H1 (cell line): ENCODE measurements around the gene ZNF30. TPM values are rescaled to one million over a fixed set of nuclear protein-coding genes. Genes with fewer than 3 reads are reported as not detected.
A peak's percentile ranks its signal among the peaks of the same experiment; 100 is the strongest.

Experiments used
- CTCF ChIA-PET: fragments of 300-600 bp; sonication (Branson Sonifier 250); formaldehyde crosslinking; loops from one replicate; lab custom pipeline; 2021; ENCODE audit not compliant: partially characterized antibody; lab: Charles Lee
- POLR2A ChIA-PET: fragments of 300-600 bp; sonication (Branson Sonifier 250); formaldehyde crosslinking; loops from one replicate; lab custom pipeline; 2021; ENCODE audit warnings: inconsistent platforms; ENCODE audit not compliant: partially characterized antibody; lab: Charles Lee
- DNase-seq, 2 experiments: peaks; one replicate each; pipeline versions ENCODE4 v3.0.0 to v3.0.0-alpha.2; 2010 to 2022; ENCODE audit warnings: low spot score in 2 of 2, low read depth in 1 of 2, mixed read lengths in 1 of 2
- FAIRE-seq: peaks from 2 replicates; lab custom pipeline; 2011; peaks lifted over from hg19 to GRCh38; lab: Jason Lieb, UNC
- H2AFZ ChIP-seq: 2 replicates; pipeline ENCODE4 v1.8.1; 2012; ENCODE audit warnings: low read length, inconsistent platforms
- H2AK5ac ChIP-seq: 2 replicates; pipeline ENCODE4 v1.6.1; 2013; ENCODE audit warnings: low read depth, low read length
- H2BK120ac ChIP-seq: replicated peaks from 2 replicates; pipeline ENCODE3; 2013; ENCODE audit warnings: low read depth, low read length, inconsistent platforms
- H2BK12ac ChIP-seq: 2 replicates; pipeline ENCODE4 v1.6.1; 2013; ENCODE audit warnings: low read depth, low read length
- H2BK15ac ChIP-seq: 2 replicates; pipeline ENCODE4 v1.6.1; 2013; ENCODE audit warnings: low read length
- H2BK20ac ChIP-seq: 2 replicates; pipeline ENCODE4 v1.6.1; 2013; ENCODE audit warnings: low read length
- H2BK5ac ChIP-seq: 2 replicates; pipeline ENCODE4 v1.6.1; 2013; ENCODE audit warnings: low read depth, low read length
- H3K14ac ChIP-seq: 2 replicates; pipeline ENCODE4 v1.6.1; 2013; ENCODE audit warnings: inconsistent platforms; ENCODE audit not compliant: insufficient read length
- H3K18ac ChIP-seq: 2 replicates; pipeline ENCODE4 v1.6.1; 2013; ENCODE audit warnings: low read length; ENCODE audit errors: extremely low read depth
- H3K23ac ChIP-seq: 2 replicates; pipeline ENCODE4 v1.6.1; 2013; ENCODE audit warnings: inconsistent platforms; ENCODE audit not compliant: insufficient read length
- H3K23me2 ChIP-seq: 2 replicates; pipeline ENCODE4 v1.6.1; 2013; ENCODE audit warnings: low read depth, low read length
- H3K27ac ChIP-seq: 2 replicates; pipeline ENCODE4 v1.6.1; 2011; ENCODE audit warnings: low read depth, low read length, inconsistent platforms
- H3K27me3 ChIP-seq, 4 experiments: replicated peaks in 1 of 4; 1 replicate in 1 of 4; 2 replicates in 3 of 4; pipeline versions ENCODE4 v1.6.1 to v1.8.1; 2011 to 2013; ENCODE audit warnings: low read length in 3 of 4, mild to moderate bottlenecking in 3 of 4, inconsistent platforms in 2 of 4, mixed read lengths in 2 of 4, moderate library complexity in 1 of 4; ENCODE audit not compliant: control insufficient read depth in 3 of 4, insufficient read depth in 3 of 4; ENCODE audit errors: extremely low read depth in 1 of 4
- H3K36me3 ChIP-seq, 4 experiments: 2 replicates each; pipeline versions ENCODE4 v1.6.1 to v1.8.1; 2011 to 2013; ENCODE audit warnings: mild to moderate bottlenecking in 4 of 4, low read length in 3 of 4, moderate library complexity in 2 of 4, control low read depth in 1 of 4, inconsistent platforms in 1 of 4; ENCODE audit not compliant: insufficient read depth in 4 of 4, control insufficient read depth in 2 of 4
- H3K4ac ChIP-seq: replicated peaks from 2 replicates; pipeline ENCODE3; 2013; ENCODE audit warnings: low read length, low read depth, mixed read lengths, inconsistent platforms; ENCODE audit not compliant: insufficient read length
- H3K4me1 ChIP-seq, 4 experiments: replicated peaks in 1 of 4; 1 replicate in 1 of 4; 2 replicates in 3 of 4; pipeline versions ENCODE4 v1.6.1 to v1.8.1; 2011 to 2013; ENCODE audit warnings: low read length in 3 of 4, inconsistent platforms in 2 of 4, mixed read lengths in 1 of 4; ENCODE audit not compliant: insufficient read depth in 4 of 4, control insufficient read depth in 3 of 4
- H3K4me2 ChIP-seq, 2 experiments: 2 replicates each; pipeline versions ENCODE4 v1.6.1 to v1.8.1; 2011 to 2013; ENCODE audit warnings: low read depth in 2 of 2, low read length in 2 of 2, control low read depth in 1 of 2, inconsistent platforms in 1 of 2, mild to moderate bottlenecking in 1 of 2; ENCODE audit not compliant: insufficient read depth in 1 of 2
- H3K4me3 ChIP-seq, 4 experiments: fragments of 200-600, 300-600 bp in 1 of 4; sonication (generic), shearing (Covaris generic), sonication (Bioruptor Twin) in 1 of 4; 2 replicates each; pipeline versions ENCODE4 v1.5.1 to v1.8.1; 2011 to 2016; ENCODE audit warnings: low read length in 4 of 4, low read depth in 3 of 4, control low read depth in 2 of 4, inconsistent platforms in 2 of 4, mild to moderate bottlenecking in 2 of 4, mixed read lengths in 1 of 4, moderate library complexity in 1 of 4; ENCODE audit not compliant: insufficient read depth in 2 of 4; ENCODE audit errors: extremely low read depth in 1 of 4
- H3K56ac ChIP-seq: replicated peaks from 2 replicates; pipeline ENCODE3; 2013; ENCODE audit warnings: low read depth, mild to moderate bottlenecking, mixed read lengths, low read length, inconsistent platforms; ENCODE audit not compliant: insufficient read length
- H3K79me1 ChIP-seq: 2 replicates; pipeline ENCODE4 v1.6.1; 2013; ENCODE audit warnings: low read depth, low read length, control low read depth
- H3K79me2 ChIP-seq, 2 experiments: 2 replicates each; pipeline versions ENCODE4 v1.6.1 to v1.8.1; 2012 to 2013; ENCODE audit warnings: low read length in 2 of 2, mild to moderate bottlenecking in 2 of 2, inconsistent platforms in 1 of 2; ENCODE audit not compliant: insufficient read depth in 2 of 2, control insufficient read depth in 1 of 2
- H3K9ac ChIP-seq, 4 experiments: replicated peaks in 1 of 4; 1 replicate in 1 of 4; 2 replicates in 3 of 4; pipeline versions ENCODE4 v1.6.1 to v1.8.1; 2011 to 2013; ENCODE audit warnings: low read depth in 3 of 4, low read length in 3 of 4, control low read depth in 2 of 4, mild to moderate bottlenecking in 2 of 4, moderate library complexity in 2 of 4, inconsistent platforms in 1 of 4; ENCODE audit errors: extremely low read depth in 1 of 4
- H3K9me3 ChIP-seq, 2 experiments: 2 replicates each; pipeline versions ENCODE4 v1.6.1 to v1.8.1; 2012 to 2013; ENCODE audit warnings: mild to moderate bottlenecking in 2 of 2, moderate library complexity in 2 of 2, control low read depth in 1 of 2, inconsistent platforms in 1 of 2, low read depth in 1 of 2, low read length in 1 of 2, mixed read lengths in 1 of 2; ENCODE audit not compliant: insufficient read depth in 2 of 2
- H4K20me1 ChIP-seq, 2 experiments: replicated peaks in 1 of 2; 2 replicates each; pipeline versions ENCODE3 to v1.8.1; 2011 to 2013; ENCODE audit warnings: inconsistent platforms in 2 of 2, low read length in 2 of 2, mild to moderate bottlenecking in 1 of 2; ENCODE audit not compliant: insufficient read depth in 2 of 2, control insufficient read depth in 1 of 2
- H4K5ac ChIP-seq: 2 replicates; pipeline ENCODE4 v1.6.1; 2013; ENCODE audit warnings: low read length, low read depth, mixed read lengths, inconsistent platforms; ENCODE audit not compliant: insufficient read length
- H4K8ac ChIP-seq: 2 replicates; pipeline ENCODE4 v1.8.0; 2013; ENCODE audit warnings: mild to moderate bottlenecking, moderate library complexity, low read length, inconsistent platforms; ENCODE audit not compliant: insufficient read depth; ENCODE audit errors: extremely low read depth
- H4K91ac ChIP-seq: replicated peaks from 2 replicates; pipeline ENCODE3; 2013; ENCODE audit warnings: low read length, mixed read lengths, inconsistent platforms; ENCODE audit not compliant: insufficient read length
- EP300 ChIP-seq, 2 experiments: IDR thresholded peaks; 1 replicate in 1 of 2; 2 replicates in 1 of 2; pipeline ENCODE4 v1.6.1; 2011 to 2012; ENCODE audit warnings: low read depth in 2 of 2, low read length in 2 of 2, mild to moderate bottlenecking in 2 of 2, borderline replicate concordance in 1 of 2, inconsistent platforms in 1 of 2, moderate library complexity in 1 of 2
- HDAC2 ChIP-seq, 2 experiments: fragments of 300-600 bp in 1 of 2; sonication (generic) in 1 of 2; IDR thresholded peaks; 2 replicates each; pipeline ENCODE4 v1.6.1; 2011 to 2012; ENCODE audit warnings: low read depth in 2 of 2, low read length in 2 of 2, mild to moderate bottlenecking in 2 of 2, moderate library complexity in 2 of 2, borderline replicate concordance in 1 of 2, inconsistent platforms in 1 of 2
- SIRT6 ChIP-seq: IDR thresholded peaks from one replicate; pipeline ENCODE4 v1.7.1; 2012; ENCODE audit warnings: low read length, inconsistent platforms
- SRF ChIP-seq: IDR thresholded peaks from 2 replicates; pipeline ENCODE4 v1.6.1; 2011; ENCODE audit warnings: mild to moderate bottlenecking, low read depth, low read length, moderate library complexity
- SUZ12 ChIP-seq: fragments of 200-600 bp; sonication (generic); IDR thresholded peaks from 2 replicates; pipeline ENCODE4 v1.6.1; 2012; ENCODE audit warnings: mild to moderate bottlenecking, inconsistent platforms, low read length, moderate library complexity, mixed read lengths
- TAF7 ChIP-seq: optimal IDR thresholded peaks from 2 replicates; pipeline ENCODE3; 2011; ENCODE audit warnings: low read depth, mild to moderate bottlenecking, inconsistent platforms, low read length, moderate library complexity, borderline replicate concordance
- WGBS, 2 experiments: shearing (Covaris generic) in 1 of 2; methylation state at CpG; one replicate each; pipeline versions ENCODE4 v1.1.6 to v1.1.7; 2013 to 2015; ENCODE audit warnings: low lambda C conversion rate in 2 of 2, mixed read lengths in 2 of 2, inconsistent platforms in 1 of 2, low coverage in 1 of 2, missing lambda C conversion rate in 1 of 2; ENCODE audit not compliant: insufficient replicate concordance in 2 of 2, insufficient coverage in 1 of 2, insufficient read length in 1 of 2; ENCODE audit errors: extremely low coverage in 1 of 2, missing lambda C conversion rate in 1 of 2; 5-methylcytosine and 5-hydroxymethylcytosine counted together
- polyA plus RNA-seq, 7 experiments: library from polyadenylated mRNA; depleted of rRNA in 3 of 7; stranded (reverse) in 5 of 7; unstranded in 2 of 7; fragments of >200 nt in 5 of 7; fragments of 200-250 nt in 2 of 7; gene quantifications; 1 replicate in 5 of 7; 2 replicates in 1 of 7; 4 replicates in 1 of 7; pipeline versions ENCODE4 v1.2.1 to v1.2.3, GENCODE V29; 2011 to 2013; ENCODE audit warnings: missing spikeins in 2 of 7, mixed read lengths in 2 of 7
- total RNA-seq: library from RNA; stranded (reverse); fragmentation: NEBNext Ultra II Directional; extraction: Animal tissue kit (Norgen Biotek cat#: 25700); gene quantifications from 2 replicates; pipeline ENCODE4 v1.2.1, GENCODE V29; 2021
- TF ChIP-seq, protein P1 (sequence below): IDR thresholded peaks from 2 replicates; pipeline ENCODE4 v1.6.1; 2012; ENCODE audit warnings: low read length, inconsistent platforms

Gene ZNF30
- total and polyA plus RNA-seq, 2 of the 8 experiments (the other 6 are each of a cell fraction or from before 2014, with no cell fraction given), result 2.0 to 4.7 TPM

DNA sequence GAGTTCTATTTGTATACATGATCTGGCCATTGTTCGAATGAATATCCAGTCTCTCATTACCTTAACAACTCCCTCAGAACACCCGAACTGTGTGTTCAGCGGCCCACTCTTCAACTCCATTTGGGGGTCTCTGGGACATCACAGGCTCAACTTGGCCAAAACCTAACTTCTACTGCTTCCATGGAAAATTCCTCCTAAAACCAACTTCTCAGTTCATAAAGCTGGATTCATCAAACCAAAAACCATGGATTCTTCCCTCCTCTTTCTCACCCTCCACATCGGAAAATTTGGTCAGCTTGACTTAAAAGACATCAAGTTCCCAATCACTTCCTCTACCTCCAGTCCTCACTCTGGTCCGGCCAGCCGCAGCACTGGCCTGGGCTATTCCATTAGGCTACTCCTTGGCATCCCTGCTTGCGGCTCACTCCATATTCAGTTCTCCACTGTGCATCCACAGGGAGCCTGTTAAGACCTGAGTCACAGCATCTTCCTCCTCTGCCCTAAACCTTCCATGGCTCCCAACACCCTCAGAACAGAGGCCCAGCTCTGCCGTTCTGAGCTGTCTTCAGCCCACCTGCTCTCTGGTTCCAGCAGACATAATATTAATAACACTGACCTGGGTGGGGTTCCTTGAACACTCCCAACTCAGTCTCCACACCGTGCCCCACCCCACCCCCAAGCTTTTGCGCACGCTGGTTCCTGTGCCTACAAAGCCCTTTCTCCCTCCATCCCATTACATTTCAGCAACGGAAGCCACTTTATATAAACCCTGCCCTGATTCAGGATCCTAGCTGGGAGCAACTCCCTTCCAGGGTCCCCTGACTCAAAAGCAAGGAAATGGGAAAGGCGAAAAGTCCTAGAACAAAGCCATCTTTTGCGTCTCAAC is 36.2 kb downstream of the ZNF30 start:
- H2BK15ac ChIP-seq, result peak overlapping the region; percentile 61; the same call in 1 of the 2 replicates
- no peak overlapping the region for H4K5ac ChIP-seq
- ChIA-PET POLR2A (interaction anchor here (0.6 to 1.8 kb wide), 7 partner anchors 9 to 600 kb away, joined by 3 to 7 read pairs (median 3); partner anchors contain the start of gene ZNF30), CTCF (interaction anchor here (0.8 to 1.5 kb wide), 5 partner anchors 10 to 156 kb away, joined by 3 to 4 read pairs (median 3); no protein-coding TSS in a partner anchor)
- H3K4ac ChIP-seq, result peak overlapping the region; percentile 87
- no peak overlapping the region; the same call in 1 of the 2 replicates for H2AK5ac ChIP-seq
- H3K56ac ChIP-seq, result peak overlapping the region; percentile 48
- peaks cover 5% of the 10 kb centered on the region; the same call in 1 of the 2 replicates for H3K23me2 ChIP-seq
- no peak overlapping the region for H2BK120ac ChIP-seq
- H3K9ac ChIP-seq, result peak overlapping the region in 3 of 4 experiments; percentile 16 to 65 (median 34); a peak in 3 of 7 replicates
- H2BK20ac ChIP-seq, result peak overlapping the region; percentile 48; the same call in 1 of the 2 replicates
- H3K14ac ChIP-seq, result no peak overlapping the region
- DNase-seq (no peak), FAIRE-seq (no peak)
- peaks cover 12 to 22% (median 17%) of the 10 kb centered on the region in 4 experiments for H3K36me3 ChIP-seq
- H3K79me2 ChIP-seq, result peaks cover 0 to 16% of the 10 kb centered on the region in 2 experiments; a peak in 2 of 4 replicates
- peak overlapping the region; percentile 87; the same call in 1 of the 2 replicates for H4K8ac ChIP-seq
- no peak overlapping the region for H3K23ac ChIP-seq
- H4K20me1 ChIP-seq, result peaks cover 0 to 3% of the 10 kb centered on the region in 2 experiments
- H2AFZ ChIP-seq, result no peak overlapping the region
- 0 out of 2 replicates have a peak overlapping the region, but pooled peaks have one; percentile 39 for H2BK12ac ChIP-seq
- no peak overlapping the region for H2BK5ac ChIP-seq
- peak overlapping the region; percentile 79 for H3K4me2 ChIP-seq
- H3K27ac ChIP-seq, result no peak overlapping the region
- 0 out of 2 replicates have a peak overlapping the region, but pooled peaks have one; percentile 32 for H3K18ac ChIP-seq
- peak overlapping the region; percentile 70 to 96 (median 74) for H3K4me3 ChIP-seq
- H3K4me1 ChIP-seq, result peaks cover 0 to 13% (median 5%) of the 10 kb centered on the region in 4 experiments; a peak in 3 of 7 replicates
- H4K91ac ChIP-seq, result peak overlapping the region; percentile 62
- peaks cover 24 to 34% of the 10 kb centered on the region in 2 experiments for H3K9me3 ChIP-seq
- 49% methylated on average over 14 of the region's 14 CpGs; no CpG with 5 or more reads in 1 of the 2 experiments for WGBS, 2 experiments
- peaks cover 0 to 11% (median 5%) of the 10 kb centered on the region in 4 experiments; a peak in 4 of 7 replicates for H3K27me3 ChIP-seq
- peaks cover 9% of the 10 kb centered on the region for H3K79me1 ChIP-seq
- TF ChIP-seq SUZ12, result peak; percentile 49; the same call in 1 of the 2 replicates
- TF ChIP-seq, protein P1, sequence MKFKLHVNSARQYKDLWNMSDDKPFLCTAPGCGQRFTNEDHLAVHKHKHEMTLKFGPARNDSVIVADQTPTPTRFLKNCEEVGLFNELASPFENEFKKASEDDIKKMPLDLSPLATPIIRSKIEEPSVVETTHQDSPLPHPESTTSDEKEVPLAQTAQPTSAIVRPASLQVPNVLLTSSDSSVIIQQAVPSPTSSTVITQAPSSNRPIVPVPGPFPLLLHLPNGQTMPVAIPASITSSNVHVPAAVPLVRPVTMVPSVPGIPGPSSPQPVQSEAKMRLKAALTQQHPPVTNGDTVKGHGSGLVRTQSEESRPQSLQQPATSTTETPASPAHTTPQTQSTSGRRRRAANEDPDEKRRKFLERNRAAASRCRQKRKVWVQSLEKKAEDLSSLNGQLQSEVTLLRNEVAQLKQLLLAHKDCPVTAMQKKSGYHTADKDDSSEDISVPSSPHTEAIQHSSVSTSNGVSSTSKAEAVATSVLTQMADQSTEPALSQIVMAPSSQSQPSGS, result no peak
- TF ChIP-seq HDAC2 (IDR thresholded peaks at IDR 0.05; ENCODE audit: borderline replicate concordance in 1 of 2, low read depth in 2 of 2, low read length in 2 of 2), result no peak
- TF ChIP-seq TAF7, result no peak
- no peak for TF ChIP-seq EP300 (IDR thresholded peaks at IDR 0.05; ENCODE audit: borderline replicate concordance in 1 of 2, low read depth in 2 of 2, low read length in 2 of 2)
- no peak for TF ChIP-seq SIRT6
- TF ChIP-seq SRF, result no peak
